NB4 (cell line): ENCODE measurements around the gene ANO8.

Experiments
- DNase-seq: peaks from one replicate; pipeline ENCODE4 v3.0.0; 2010; ENCODE audit warnings: low read depth
- H3K4me3 ChIP-seq: one replicate; pipeline ENCODE4 v1.5.1; 2011; ENCODE audit warnings: mild to moderate bottlenecking, low read depth, low read length, moderate library complexity
- CTCF ChIP-seq: IDR thresholded peaks from one replicate; pipeline ENCODE4 v1.5.1; 2012; ENCODE audit warnings: low read depth, low read length
- MAX ChIP-seq: IDR thresholded peaks from 2 replicates; pipeline ENCODE4 v1.6.1; 2011; ENCODE audit warnings: low read depth, low read length
- MYC ChIP-seq: IDR thresholded peaks from 2 replicates; pipeline ENCODE4 v1.6.1; 2011; ENCODE audit warnings: low read depth, low read length
- POLR2A ChIP-seq: IDR thresholded peaks from 2 replicates; pipeline ENCODE4 v1.6.1; 2011; ENCODE audit warnings: mild to moderate bottlenecking; ENCODE audit not compliant: insufficient read length; ENCODE audit errors: extremely low read depth

ANO8 gene

GRCh38 chr19:17347877-17348276 lies 13.2 kb upstream of the ANO8 start:
- H3K4me3 ChIP-seq, result no peak overlapping the region
- no peak for DNase-seq
- TF ChIP-seq MYC, result no peak
- TF ChIP-seq MAX, result no peak
- TF ChIP-seq CTCF, result no peak
- TF ChIP-seq POLR2A, result no peak

- TF ChIP-seq CTCF, result no peak
- TF ChIP-seq MYC, result no peak
- TF ChIP-seq MAX, result no peak
- no peak for TF ChIP-seq POLR2A
- DNase-seq, result no peak
- H3K4me3 ChIP-seq, result no peak overlapping the region
Observed at GRCh38 chr19:17347361-17347760, 12.7 kb upstream of the ANO8 start.

GRCh38 chr19:17346109-17346671 lies 11.5 kb upstream of the ANO8 start:
- peak; percentile 12; the same call in 1 of the 2 replicates for TF ChIP-seq MAX
- no peak for TF ChIP-seq MYC
- TF ChIP-seq POLR2A, result no peak
- peak; percentile 82 for TF ChIP-seq CTCF
- DNase-seq, result peak; percentile 70
- no peak overlapping the region for H3K4me3 ChIP-seq

GRCh38 chr19:17341845-17342244 lies 7.2 kb upstream of the ANO8 start:
- no peak for TF ChIP-seq MAX
- TF ChIP-seq CTCF, result no peak
- TF ChIP-seq MYC, result no peak
- no peak for TF ChIP-seq POLR2A
- no peak for DNase-seq
- no peak overlapping the region for H3K4me3 ChIP-seq

GRCh38 chr19:17341386-17341785 lies 6.7 kb upstream of the ANO8 start:
- no peak for DNase-seq
- no peak overlapping the region for H3K4me3 ChIP-seq
- TF ChIP-seq CTCF (no peak), POLR2A (no peak), MYC (no peak), MAX (no peak)

GRCh38 chr19:17340871-17341357 lies 6.3 kb upstream of the ANO8 start:
- H3K4me3 ChIP-seq, result no peak overlapping the region
- TF ChIP-seq CTCF, result no peak
- no peak for TF ChIP-seq POLR2A
- no peak for TF ChIP-seq MYC
- TF ChIP-seq MAX, result no peak
- no peak for DNase-seq
